NB4 (cell line): ENCODE results near the gene FAM72B.
"Not testable (repeated sequence)": the region's sequence is repeated elsewhere in the genome, so short reads cannot be mapped to it uniquely, and the experiment has no call there.

Source experiments
- MAX ChIP-seq: IDR thresholded peaks from 2 replicates; pipeline ENCODE4 v1.6.1; 2011; ENCODE audit warnings: low read depth, low read length
- MYC ChIP-seq: IDR thresholded peaks from 2 replicates; pipeline ENCODE4 v1.6.1; 2011; ENCODE audit warnings: low read depth, low read length
- POLR2A ChIP-seq: IDR thresholded peaks from 2 replicates; pipeline ENCODE4 v1.6.1; 2011; ENCODE audit warnings: mild to moderate bottlenecking; ENCODE audit not compliant: insufficient read length; ENCODE audit errors: extremely low read depth
- TF ChIP-seq, protein P1 (sequence below): IDR thresholded peaks from one replicate; pipeline ENCODE4 v1.5.1; 2012; ENCODE audit warnings: low read depth, low read length

DNA sequence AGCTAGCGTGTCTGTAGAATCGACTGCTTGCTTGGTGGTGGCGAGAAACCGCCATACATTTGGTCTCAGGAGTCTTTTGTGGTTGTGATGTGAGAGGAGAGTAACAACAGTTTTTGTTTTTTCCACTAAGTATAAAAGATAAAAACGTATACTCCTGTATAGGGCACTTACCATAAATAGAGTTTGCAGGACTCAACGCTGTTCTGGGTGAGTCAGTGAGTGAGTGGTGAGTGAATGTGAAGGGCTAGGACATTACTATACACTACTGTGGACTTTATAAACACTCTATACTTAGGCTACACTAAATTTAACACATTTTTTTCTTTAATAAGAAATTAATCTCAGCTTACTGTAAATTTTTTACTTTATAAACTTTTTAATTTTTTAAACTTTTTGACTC lies 43.7 kb downstream of the FAM72B start:
- TF ChIP-seq, protein P1, sequence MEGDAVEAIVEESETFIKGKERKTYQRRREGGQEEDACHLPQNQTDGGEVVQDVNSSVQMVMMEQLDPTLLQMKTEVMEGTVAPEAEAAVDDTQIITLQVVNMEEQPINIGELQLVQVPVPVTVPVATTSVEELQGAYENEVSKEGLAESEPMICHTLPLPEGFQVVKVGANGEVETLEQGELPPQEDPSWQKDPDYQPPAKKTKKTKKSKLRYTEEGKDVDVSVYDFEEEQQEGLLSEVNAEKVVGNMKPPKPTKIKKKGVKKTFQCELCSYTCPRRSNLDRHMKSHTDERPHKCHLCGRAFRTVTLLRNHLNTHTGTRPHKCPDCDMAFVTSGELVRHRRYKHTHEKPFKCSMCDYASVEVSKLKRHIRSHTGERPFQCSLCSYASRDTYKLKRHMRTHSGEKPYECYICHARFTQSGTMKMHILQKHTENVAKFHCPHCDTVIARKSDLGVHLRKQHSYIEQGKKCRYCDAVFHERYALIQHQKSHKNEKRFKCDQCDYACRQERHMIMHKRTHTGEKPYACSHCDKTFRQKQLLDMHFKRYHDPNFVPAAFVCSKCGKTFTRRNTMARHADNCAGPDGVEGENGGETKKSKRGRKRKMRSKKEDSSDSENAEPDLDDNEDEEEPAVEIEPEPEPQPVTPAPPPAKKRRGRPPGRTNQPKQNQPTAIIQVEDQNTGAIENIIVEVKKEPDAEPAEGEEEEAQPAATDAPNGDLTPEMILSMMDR, result not testable (repeated sequence)
- not testable (repeated sequence) for TF ChIP-seq POLR2A, MAX, MYC
